ENCODE data around the gene RELN.

- TF ChIP-seq TAF1 (IDR thresholded peaks at IDR 0.05; ENCODE audit: borderline replicate concordance, insufficient read depth, low read length) (no peak), POLR2AphosphoS5 (IDR thresholded peaks at IDR 0.05; ENCODE audit: low read depth, low read length) (no peak), REST (IDR thresholded peaks at IDR 0.05; ENCODE audit: insufficient read depth in 1 of 2, low read depth in 2 of 2, low read length in 2 of 2) (no peak), SIN3A (IDR thresholded peaks at IDR 0.05; ENCODE audit: borderline replicate concordance, insufficient read depth, low read length) (no peak)
Observed at GRCh38 chr7:104010052-104010909, 20.8 kb upstream of the RELN start.

Measured in PFSK-1 (cell line).